ENCODE results near the gene EXOC7.

DNA sequence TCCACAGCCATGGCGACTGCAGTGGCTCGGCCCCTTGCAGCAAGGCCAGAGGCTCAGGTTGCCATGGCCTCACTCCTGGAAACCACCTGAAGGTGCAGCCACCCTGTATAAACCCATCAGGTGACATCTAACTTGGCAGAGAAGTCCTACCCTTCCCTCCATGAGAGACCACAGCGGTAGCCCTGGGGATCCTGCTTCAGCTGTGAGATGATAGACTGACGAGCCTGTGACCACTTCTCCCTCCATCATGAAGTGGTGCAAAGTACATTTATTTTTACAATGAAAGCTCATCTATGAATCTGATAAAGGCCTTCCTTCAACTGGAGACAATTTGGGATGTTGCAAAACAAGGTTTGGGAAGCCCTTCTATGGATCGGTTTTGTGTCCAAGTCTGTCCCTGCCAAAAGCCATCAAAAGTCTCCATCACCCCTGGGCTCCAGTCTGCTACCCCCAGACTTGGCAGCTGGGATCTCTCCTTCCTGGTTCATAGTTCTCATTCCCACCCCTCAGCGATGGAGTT, 22.8 kb downstream of the EXOC7 start:
- TF ChIP-seq POLR2AphosphoS5 (IDR thresholded peaks at IDR 0.05; ENCODE audit: insufficient read depth in 1 of 2, low read depth in 1 of 2) (no peak), POLR2A (IDR thresholded peaks at IDR 0.05) (no peak)
- TF ChIP-seq, protein P1, sequence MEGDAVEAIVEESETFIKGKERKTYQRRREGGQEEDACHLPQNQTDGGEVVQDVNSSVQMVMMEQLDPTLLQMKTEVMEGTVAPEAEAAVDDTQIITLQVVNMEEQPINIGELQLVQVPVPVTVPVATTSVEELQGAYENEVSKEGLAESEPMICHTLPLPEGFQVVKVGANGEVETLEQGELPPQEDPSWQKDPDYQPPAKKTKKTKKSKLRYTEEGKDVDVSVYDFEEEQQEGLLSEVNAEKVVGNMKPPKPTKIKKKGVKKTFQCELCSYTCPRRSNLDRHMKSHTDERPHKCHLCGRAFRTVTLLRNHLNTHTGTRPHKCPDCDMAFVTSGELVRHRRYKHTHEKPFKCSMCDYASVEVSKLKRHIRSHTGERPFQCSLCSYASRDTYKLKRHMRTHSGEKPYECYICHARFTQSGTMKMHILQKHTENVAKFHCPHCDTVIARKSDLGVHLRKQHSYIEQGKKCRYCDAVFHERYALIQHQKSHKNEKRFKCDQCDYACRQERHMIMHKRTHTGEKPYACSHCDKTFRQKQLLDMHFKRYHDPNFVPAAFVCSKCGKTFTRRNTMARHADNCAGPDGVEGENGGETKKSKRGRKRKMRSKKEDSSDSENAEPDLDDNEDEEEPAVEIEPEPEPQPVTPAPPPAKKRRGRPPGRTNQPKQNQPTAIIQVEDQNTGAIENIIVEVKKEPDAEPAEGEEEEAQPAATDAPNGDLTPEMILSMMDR (IDR thresholded peaks at IDR 0.05) = no peak

All from vagina (tissue), 2 donors.